Choroid plexus epithelial cell (primary cell): ENCODE data around the gene TAS1R1.

Experiments
- DNase-seq: peaks from one replicate; pipeline ENCODE4 v3.0.0-alpha.2; 2010; ENCODE audit warnings: low read depth
- H3K4me3 ChIP-seq: 2 replicates; pipeline ENCODE4 v1.5.1; 2011; ENCODE audit warnings: low read depth, mild to moderate bottlenecking, control low read depth, low read length, moderate library complexity
- CTCF ChIP-seq: conservative IDR thresholded peaks from 2 replicates; pipeline ENCODE4 v1.5.1; 2011; ENCODE audit warnings: low read depth, mild to moderate bottlenecking, control low read depth, inconsistent platforms, low read length, moderate library complexity

The TAS1R1 gene

GRCh38 chr1:6578624-6579373 is 23.7 kb downstream of the TAS1R1 start:
- no peak overlapping the region for H3K4me3 ChIP-seq
- no peak for DNase-seq
- no peak for TF ChIP-seq CTCF

GRCh38 chr1:6579374-6580118 is 24.4 kb downstream of the TAS1R1 start, which contains the start of gene ZBTB48:
TSS of gene ZBTB48 (plus strand) at chr1:6579994. CDS start at chr1:6580610, 616 bp downstream.
- peak; percentile 98 for DNase-seq
- H3K4me3 ChIP-seq, result peak within 1 kb of the TSS; percentile 93
- TF ChIP-seq CTCF, result no peak

- no peak for TF ChIP-seq CTCF
- peak overlapping the region; percentile 93 for H3K4me3 ChIP-seq
- DNase-seq, result peak; percentile 25
These were observed 25.0 kb downstream of the TAS1R1 start for GRCh38 chr1:6580119-6580592.

- H3K4me3 ChIP-seq, result peak overlapping the region; percentile 93
- peak; percentile 18 for TF ChIP-seq CTCF
- no peak for DNase-seq
These were observed 25.7 kb downstream of the TAS1R1 start for GRCh38 chr1:6580593-6581409.

- no peak for DNase-seq
- TF ChIP-seq CTCF, result no peak
- no peak overlapping the region for H3K4me3 ChIP-seq
These were observed 26.6 kb downstream of the TAS1R1 start for GRCh38 chr1:6581561-6582305.

- no peak for DNase-seq
- no peak for TF ChIP-seq CTCF
- H3K4me3 ChIP-seq, result no peak overlapping the region
These were observed 27.3 kb downstream of the TAS1R1 start for GRCh38 chr1:6582370-6582769.
